ENCODE data around the gene FLNA.

DNA sequence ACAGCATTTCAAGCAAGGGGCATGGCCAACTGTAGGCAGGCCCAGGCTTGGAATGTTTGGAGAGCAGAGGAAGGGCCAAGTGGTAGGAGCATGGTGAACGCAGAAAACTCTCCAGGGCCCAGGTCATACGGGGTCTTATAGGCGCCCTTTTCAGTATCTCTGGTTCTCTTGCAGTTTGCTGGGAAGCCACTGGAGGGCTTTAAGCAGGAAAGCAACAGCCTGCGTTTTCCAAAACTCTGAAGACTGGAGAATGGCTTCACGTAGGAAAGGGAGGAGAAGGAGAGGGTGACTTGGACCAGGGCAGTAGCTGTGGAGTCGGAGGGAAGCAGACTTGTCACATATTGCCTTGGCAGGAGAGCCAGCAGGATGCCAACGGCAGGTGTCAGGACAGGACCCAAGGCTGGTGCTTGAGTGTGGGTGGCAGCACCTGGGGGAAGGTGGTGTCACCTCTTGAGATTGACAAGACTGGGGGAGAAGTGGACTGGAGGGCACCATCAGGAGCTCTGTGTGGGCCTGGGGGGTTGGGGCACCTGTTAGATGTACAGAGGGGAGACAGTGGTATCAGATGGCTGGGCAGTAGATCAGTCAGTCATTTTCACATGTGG is 56.9 kb downstream of the FLNA start:
- TF ChIP-seq, protein P1, sequence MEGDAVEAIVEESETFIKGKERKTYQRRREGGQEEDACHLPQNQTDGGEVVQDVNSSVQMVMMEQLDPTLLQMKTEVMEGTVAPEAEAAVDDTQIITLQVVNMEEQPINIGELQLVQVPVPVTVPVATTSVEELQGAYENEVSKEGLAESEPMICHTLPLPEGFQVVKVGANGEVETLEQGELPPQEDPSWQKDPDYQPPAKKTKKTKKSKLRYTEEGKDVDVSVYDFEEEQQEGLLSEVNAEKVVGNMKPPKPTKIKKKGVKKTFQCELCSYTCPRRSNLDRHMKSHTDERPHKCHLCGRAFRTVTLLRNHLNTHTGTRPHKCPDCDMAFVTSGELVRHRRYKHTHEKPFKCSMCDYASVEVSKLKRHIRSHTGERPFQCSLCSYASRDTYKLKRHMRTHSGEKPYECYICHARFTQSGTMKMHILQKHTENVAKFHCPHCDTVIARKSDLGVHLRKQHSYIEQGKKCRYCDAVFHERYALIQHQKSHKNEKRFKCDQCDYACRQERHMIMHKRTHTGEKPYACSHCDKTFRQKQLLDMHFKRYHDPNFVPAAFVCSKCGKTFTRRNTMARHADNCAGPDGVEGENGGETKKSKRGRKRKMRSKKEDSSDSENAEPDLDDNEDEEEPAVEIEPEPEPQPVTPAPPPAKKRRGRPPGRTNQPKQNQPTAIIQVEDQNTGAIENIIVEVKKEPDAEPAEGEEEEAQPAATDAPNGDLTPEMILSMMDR (IDR thresholded peaks at IDR 0.05; ENCODE audit: low read length): peak; percentile 30
- TF ChIP-seq EZH2 (optimal IDR thresholded peaks at IDR 0.05; ENCODE audit: low read depth, low read length): no peak
- no peak for TF ChIP-seq EZH2phosphoT487 (IDR thresholded peaks at IDR 0.05; ENCODE audit: low read length)
